ENCODE results near the gene POLR2L.

Gene POLR2L

DNA sequence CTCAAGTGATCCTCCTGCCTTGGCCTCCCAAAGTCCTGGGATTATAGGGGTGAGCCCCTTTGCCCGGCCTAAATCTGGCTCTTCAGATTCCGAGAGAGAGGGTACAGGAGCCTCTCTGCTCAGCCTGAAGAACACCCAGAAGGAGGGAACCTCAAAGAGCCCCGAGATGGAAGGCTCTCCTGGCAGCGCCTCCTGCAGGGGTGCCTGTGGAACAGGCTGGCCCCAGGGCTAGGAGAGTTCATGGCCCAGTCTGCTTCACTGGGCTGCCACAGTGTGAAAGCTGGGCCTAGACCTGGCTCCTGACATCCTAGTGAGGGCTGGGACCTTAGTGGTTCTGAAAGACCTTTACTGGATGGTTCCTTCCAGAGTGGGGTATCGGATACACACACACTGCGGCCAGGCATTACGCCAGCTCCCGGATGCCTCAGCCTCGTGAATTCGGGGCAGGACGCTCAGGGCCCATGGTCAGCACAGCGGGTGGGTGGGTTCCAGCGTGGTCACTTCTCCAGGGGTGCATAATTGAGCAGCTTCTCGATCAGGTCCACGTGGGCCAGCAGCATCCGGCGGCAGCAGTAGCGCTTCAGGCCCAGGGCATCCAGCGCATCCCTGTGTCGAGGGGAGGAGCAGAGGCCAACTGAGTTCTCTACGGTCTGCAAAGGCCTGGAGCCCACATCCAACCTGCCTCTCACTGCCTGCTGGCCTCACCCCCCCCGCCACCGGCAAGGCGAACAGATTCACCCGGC, 2.3 kb downstream of the POLR2L start:
- no peak for DNase-seq (ENCODE audit: low read depth in 2 of 3, low spot score in 1 of 3)

DNA sequence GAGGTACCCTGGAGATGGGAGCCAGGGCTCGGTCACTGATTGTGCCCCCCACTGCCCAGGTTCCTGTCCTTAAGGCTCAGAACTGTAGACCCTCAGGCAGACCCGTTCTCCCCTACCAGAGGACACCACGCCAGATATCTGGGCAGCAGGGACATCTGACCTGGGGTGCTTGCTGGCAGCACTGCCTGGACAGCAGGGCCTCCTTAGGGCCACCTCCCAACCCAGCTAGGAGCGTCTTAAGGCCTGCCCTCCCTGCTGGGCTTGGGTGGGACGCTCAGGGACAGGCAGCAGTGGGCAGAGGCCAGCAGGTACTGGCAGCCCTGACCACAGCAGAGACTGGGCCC, 3.1 kb downstream of the POLR2L start:
- no peak for DNase-seq (ENCODE audit: low read depth in 2 of 3, low spot score in 1 of 3)

DNA sequence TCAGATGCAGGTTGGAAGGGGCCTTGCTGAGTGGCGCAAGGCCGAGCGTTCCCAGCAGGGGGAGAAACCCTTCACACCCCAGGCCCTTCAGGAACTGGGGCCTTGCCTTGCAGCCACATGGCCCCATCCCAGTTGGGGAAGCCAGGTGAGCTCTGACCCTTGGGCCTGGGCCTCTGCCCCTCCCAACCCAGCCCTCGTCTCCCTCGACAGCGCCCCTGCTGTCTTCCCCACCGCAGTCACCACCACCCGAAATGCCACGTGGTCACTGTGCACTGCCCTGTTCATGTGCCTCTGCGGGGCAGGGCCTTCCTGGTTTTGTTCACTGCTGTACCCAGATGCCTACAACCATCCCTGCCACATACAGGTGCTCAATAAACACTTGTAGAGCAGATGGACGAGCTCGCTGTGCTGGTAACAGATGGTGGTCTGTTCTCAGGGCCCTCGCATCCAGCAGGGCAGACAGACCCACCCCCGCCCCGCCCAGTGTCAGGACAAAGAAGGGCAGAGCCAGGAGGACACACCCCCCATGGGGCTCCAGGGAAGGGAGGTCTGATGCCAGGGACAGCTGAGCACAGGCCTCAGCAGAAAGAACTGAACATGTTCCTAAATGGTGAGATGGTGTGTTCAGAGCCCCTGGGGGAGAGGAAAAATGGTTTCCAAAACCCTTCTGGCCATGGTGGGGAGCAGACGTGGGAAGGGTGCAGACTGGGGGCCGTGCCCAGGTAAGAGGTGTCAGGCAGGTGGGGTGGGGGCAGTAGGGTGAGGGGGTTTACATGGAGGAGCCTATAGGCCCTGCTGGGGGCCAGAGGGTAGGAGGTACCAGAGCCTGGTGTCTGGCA, 3.7 kb downstream of the POLR2L start:
- no peak for DNase-seq (ENCODE audit: low read depth in 2 of 3, low spot score in 1 of 3)

DNA sequence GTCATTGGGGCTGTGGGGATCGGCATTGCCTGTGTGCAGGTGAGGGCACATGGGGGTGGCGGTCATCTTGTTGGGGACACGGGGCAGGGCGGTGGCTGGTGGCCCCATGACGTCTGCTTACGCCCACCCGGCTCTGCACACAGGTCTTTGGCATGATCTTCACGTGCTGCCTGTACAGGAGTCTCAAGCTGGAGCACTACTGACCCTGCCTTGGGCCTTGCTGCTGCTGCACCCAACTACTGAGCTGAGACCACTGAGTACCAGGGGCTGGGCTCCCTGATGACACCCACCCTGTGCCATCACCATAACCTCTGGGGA, 4.4 kb downstream of the POLR2L start:
- DNase-seq (ENCODE audit: low read depth in 2 of 3, low spot score in 1 of 3), result no peak

DNA sequence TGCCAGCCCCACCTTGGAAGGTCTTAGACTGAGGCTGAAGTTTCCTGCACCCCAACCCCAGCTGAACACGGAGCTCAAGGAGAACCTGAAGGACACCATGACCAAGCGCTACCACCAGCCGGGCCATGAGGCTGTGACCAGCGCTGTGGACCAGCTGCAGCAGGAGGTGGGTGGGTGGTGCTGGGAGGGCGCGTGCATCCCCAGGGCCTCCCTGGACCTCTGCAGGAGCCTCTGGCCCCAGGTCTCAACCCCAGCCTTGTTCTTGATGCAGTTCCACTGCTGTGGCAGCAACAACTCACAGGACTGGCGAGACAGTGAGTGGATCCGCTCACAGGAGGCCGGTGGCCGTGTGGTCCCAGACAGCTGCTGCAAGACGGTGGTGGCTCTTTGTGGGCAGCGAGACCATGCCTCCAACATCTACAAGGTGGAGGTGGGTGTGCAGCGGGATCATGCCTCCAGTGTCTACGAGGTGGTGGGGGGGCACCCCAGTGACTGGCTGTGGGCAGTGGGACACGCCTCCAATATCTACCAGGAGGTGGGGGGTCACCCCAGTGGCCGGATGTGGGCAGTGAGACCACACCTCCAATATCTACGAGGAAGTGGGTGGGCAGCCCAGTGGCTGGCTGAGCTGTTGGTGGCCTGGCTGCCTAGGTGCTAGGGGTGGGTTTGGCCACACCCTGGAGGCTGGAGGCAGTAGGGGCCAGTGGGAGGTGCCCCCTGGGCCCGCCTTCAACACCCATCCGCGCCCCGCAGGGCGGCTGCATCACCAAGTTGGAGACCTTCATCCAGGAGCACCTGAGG, 4.9 kb downstream of the POLR2L start:
- no peak for DNase-seq (ENCODE audit: low read depth in 2 of 3, low spot score in 1 of 3)

DNA sequence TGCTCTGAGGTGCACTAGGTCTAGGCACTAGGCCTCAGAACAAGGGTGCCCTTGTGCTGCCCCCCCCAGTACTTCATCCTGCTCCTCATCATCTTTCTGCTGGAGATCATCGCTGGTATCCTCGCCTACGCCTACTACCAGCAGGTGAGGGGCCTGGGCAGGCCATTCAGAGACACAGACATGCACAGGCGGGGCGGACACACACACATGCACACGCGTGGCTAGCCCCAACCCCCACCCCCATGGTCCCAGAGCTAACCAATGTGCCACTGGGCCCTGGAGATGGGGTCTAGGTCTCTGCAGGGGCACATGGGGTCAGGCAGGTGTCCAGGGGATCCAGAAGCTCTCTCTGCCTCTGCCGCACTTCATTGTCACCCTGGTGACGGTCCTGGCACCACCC, 5.6 kb downstream of the POLR2L start:
- no peak for DNase-seq (ENCODE audit: low read depth in 2 of 3, low spot score in 1 of 3)

DNA sequence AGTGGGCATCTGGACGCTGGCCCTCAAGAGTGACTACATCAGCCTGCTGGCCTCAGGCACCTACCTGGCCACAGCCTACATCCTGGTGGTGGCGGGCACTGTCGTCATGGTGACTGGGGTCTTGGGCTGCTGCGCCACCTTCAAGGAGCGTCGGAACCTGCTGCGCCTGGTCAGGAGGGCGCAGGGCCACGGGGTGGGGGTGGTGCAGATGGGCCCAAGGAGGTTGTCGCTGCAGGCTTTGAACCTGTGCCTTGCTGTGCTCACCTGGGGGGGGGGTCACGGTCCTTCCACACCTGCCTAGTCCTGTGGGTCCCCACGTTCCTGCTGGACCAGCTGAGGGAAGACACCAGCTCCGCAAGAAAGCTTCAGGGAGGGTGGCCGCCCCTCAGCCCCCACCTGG, 6.1 kb downstream of the POLR2L start:
- DNase-seq (ENCODE audit: low read depth in 2 of 3, low spot score in 1 of 3), result no peak

DNA sequence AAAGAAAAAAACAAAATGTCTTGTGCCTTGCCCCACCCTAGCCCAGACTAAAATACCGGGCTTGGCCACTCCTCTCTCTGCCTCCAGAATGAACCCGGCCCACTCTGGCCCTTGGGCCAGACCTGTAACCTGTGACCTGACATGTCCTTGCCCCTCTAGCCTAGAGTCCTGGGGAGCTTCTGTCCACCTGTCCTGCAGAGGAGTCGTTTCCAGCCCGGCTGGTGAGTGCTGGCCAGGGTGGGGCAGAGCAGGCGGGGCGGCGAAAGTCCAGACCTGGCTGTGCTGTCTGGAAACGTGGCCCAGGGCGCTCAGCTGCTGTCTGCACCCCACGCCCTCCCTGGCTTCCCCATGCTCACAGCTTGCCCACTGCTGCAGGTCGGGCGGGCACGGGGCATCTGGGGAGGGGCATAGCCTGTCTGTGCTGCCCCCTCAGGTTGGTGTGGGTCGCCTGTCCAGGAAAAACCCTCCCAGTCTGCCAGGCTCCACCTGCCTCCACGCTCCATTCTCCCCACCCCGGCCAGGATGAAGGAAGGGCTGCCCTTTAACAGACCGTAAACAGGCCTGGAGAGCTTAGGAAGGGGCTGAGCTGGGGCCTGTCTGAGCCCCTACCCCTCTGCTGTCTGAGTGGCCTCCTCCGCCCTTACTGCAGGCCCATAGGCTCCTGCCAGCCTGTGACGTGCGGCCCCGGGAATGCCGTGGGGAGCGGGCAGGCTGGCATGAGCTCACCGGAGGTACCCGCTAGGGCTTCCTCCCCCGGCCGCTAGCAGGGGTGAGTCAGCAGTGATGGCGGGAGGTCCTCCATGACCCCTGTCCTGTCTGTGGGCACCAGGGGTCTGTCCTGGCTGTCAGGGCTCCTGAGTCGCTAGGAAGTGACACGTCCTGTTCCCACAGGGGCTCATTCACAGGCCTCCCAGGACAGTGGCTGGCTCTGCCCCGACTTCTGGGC, 7.7 kb downstream of the POLR2L start:
- DNase-seq (ENCODE audit: low read depth in 2 of 3, low spot score in 1 of 3), result no peak

DNA sequence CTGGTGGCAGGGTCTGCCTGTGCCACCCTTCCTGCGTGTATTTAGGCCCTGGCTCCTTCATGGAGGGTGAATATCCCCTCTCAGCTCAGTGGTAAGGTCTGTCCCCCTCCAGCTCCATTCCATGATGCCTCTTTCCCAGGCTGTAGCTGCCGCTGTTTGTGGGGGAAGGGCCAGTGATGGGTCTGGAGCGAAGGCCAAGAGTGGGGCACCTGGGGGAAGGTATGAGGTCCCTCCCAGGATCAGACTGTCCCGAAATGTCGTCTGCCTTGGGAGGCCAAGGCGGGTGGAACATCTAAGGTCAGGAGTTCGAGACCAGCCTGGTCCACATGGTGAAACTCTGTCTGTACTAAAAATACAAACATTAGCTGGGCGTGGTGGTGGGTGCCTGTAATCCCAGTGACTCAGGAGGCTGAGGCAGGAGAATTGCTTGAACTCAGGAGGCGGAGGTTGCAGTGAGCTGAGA, 8.4 kb downstream of the POLR2L start:
- no peak for DNase-seq (ENCODE audit: low read depth in 2 of 3, low spot score in 1 of 3)

DNA sequence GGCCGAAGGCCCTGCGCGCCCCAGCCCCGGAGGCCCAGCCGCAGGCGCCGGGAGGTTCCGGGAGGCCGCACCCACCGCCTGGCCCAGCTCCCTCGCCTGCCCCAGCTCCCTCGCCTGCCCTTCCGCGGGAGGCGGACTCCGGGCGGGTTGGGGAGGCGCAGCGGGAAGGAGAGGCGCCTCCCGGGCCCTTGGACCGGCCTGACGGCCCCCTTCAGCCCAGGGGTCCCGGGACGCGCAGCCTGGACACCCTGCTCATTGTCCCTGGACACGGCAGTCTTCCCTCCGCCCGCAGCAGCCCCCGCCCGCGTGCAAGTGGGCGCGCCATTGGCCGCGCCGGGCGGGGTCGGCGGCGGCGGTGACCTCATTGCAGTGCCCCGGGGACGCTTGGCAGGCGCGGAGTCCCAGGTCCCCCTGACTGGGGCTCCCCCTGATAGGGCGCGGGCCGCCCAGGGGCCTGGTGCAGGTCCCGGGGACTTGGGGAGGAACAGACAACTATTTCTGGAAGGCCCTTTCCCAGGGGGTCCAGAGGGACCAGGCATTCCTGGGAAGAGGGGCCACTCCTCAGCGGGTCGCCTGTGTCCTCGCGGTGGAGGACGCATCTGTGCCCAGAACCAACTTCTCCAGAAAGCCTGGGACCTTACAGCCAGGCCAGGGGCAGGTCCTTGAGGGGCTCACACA, 9.1 kb downstream of the POLR2L start:
- DNase-seq (ENCODE audit: low read depth in 2 of 3, low spot score in 1 of 3), result no peak

DNA sequence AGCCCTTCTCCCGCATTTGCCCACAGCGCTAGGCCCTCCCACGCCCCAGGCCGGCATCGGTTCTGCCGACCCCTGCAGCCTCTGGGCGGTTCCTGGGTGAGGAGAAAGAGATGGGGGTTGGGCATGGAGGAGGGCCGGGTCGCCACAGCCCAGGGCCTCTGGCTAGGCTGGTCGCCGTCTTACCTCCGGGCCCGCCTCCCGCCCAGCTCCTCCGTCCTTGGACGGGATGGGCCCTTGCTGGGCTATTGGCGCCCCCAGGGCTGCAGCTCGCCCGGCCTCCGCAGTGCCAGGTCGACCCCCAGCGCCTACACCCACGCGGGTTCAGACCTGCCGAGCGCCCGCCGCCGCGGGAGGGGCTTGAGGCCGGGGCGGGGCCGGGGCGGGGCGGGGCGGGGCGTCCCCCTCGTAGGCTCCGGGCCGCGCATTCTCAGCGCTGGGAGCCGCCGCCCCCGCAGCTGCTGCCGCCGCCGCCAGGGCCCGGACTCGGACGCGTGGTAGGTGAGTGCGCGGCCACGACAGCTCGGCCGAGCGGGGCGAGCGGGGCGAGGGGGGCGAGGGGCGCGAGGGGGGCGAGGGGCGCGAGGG, 9.7 kb downstream of the POLR2L start, which contains the start of gene CD151:
Gene CD151 (plus strand): TSS at position 424 of the 585 bp plus-strand sequence. CDS start 3,118 bp downstream, outside the sequence.
- DNase-seq (ENCODE audit: low read depth in 2 of 3, low spot score in 1 of 3), result no peak

DNA sequence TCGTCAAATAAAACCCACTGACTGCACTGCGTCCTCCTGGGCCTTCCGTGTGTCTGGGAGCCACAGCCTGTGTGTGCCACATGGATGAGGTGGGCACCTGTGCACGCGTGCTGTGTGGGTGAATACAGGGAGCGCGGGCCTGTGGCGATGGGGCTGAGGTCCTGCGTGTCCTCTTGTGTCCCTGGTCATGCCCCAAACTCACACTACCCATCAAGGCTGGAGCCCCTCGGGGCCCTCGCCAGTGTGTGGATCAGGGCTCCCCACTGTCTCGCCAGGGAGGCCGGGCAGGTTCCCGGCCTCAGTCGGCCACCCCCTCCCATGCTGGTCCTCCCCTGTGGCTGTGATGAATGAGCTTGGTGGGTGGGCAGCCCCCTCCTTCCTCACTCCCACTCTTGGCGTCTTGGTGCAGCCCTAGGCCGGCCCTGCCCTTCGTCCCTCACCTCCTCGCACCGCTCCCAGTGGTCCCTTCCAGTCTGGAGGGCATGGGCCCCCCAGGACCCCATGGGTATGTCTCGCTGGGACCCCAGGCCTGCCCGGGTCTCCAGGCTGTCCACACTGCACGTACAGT, 10.3 kb downstream of the POLR2L start:
- no peak for DNase-seq (ENCODE audit: low read depth in 2 of 3, low spot score in 1 of 3)

DNA sequence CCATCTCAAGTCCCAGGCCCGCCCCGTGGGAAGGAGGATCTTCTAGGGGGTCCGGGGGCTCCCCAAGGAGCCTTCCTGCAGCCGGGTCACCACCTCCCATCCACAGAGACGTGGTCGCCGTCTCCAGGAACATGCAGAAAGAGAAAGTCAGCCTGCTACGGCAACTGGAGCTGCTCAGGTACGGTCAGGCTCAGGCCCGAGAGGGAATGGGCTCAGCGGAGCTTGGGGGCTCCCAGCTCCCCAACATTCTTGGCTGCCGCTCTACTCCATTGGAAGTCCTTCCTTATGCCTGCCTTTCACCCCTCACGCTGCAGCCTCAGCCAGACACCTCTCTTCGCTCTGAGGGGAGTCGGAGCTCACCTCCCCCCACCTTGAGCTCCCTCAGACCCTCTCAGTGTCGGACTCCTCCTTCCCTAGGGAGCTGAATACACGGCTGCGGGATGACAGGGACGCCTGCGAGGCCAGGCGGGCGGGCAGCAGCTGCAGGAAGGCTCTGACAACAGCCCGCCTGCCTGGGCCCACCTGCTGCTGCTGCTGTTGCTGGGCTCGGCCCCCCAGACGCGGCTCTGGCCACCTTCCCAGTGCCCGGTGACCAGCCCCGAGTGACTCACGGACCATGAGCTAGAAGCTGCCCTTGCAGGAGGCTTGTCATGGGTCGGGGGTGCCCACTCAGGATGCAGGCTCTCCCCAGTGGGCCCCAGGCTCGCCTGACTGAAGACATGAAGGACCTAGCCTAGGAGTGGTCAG, 11.0 kb downstream of the POLR2L start:
- no peak for DNase-seq (ENCODE audit: low read depth in 2 of 3, low spot score in 1 of 3)

DNA sequence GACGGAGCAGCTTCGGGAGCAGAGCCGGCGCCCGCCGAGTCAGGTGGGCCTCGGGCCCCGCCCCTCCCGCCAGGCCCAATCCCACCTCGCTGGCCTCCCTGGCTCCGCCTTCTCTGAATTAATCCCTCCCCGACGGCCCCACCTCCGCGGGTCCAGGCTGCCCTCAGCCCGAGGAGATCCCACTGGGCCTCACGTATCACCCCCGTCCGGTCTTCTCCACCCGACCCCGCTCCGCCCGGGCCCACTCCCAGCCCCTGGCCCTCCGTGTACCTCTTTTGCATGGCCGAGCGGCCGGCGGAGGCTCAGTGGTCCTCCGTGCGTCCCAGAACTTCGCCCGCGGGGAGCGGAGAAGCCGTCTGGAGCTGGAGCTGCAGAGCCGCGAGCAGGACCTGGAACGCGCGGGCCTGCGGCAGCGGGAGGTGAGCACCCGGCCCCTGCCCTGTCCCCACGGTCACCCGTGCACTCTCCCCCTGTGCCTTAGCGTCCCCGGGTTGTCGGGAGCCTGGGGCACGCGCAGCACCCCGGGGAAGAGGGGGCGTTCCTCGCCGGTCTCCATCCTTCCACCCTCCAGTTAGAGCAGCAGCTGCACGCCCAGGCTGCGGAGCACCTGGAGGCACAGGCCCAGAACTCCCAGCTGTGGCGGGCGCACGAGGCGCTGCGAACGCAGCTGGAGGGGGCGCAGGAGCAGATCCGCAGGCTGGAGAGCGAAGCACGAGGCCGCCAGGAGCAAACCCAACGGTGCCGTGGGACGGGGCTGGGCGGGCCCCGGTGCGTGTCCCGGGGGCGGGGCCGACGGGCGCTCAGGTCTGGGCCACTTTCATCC, 11.8 kb downstream of the POLR2L start:
- no peak for DNase-seq (ENCODE audit: low read depth in 2 of 3, low spot score in 1 of 3)

DNA sequence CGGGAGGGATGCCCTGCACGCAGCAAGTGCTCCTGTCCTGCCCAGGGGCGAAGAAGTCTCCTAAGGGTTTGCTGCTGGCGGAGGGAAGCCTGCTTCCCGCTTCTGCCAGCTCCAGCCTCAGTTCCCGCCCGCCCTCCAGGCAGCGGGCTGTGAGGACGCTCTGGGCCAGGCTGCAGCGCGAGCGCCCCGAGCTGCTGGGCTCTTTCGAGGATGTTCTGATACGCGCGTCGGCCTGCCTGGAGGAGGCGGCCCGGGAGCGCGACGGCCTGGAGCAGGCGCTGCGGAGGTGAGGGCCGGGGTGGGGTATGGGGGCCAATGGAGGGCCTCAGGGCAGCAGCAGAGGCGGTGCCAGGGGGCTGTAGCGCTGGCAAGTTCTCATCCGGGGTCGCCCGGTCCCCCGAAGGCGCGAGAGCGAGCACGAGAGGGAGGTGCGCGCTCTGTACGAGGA, 12.5 kb downstream of the POLR2L start:
- no peak for DNase-seq (ENCODE audit: low read depth in 2 of 3, low spot score in 1 of 3)

DNA sequence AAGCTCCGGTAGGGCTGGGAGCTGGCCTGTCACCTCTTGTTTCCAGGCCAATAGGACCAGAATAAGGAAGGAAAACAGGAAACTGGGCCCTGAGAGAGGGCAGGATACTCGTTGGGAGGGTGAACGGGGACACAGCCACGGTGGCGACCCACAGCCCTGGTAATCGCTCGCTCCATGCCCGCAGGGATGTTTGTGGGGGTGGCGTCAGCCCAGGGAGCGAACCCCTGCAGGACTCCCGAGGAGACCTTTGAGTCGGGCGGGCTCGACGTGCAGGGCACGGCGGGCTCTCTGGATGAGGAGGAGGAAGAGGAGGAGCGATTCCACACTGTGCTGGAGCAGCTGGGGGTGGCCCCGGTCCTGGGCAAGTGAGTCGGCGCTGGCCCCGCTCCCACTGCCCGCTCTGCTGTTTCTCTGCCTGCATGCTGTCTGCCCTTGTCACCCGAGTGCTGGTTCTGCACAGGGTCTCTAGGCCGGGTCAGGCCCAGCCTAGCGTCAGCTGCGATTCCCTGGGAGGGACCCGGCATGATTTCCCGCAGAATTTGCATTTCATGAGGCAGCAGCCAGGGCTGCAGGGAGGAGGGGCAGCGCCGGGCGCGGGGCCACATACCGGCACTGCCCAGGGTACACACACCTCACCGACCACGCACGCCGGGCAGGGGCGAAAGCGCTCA, 13.0 kb downstream of the POLR2L start:
- DNase-seq (ENCODE audit: low read depth in 2 of 3, low spot score in 1 of 3), result no peak

DNA sequence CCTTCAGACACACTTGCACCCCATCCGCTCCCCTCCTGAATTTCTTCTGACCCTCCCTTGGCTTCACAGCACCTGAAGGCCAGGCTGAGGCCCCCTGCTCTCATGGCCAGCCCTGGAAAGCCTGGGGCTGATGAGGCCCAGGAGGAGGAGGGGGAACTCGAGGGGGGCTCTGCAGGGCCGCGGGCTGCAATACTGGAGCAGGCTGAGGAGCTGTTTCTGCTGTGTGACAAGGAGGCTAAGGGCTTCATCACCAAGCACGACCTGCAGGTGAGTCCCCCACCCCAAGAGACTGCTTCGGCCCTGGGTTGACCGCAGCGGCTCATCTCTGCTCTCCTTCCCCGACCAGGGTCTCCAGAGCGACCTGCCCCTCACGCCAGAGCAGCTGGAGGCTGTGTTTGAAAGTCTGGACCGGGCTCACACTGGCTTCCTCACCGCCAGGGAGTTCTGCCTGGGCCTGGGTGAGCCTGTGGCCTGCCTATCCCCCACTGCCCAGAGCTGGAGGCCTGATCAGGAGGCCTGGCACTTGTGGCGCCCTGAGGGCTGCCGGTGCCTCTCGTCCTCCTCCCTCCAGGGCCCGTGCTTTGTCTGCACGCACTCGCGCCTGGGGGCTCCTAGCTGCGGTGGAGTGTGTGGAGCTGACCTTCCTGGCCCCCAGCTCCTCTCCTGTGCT, 13.7 kb downstream of the POLR2L start:
- no peak for DNase-seq (ENCODE audit: low read depth in 2 of 3, low spot score in 1 of 3)

Measured in stimulated activated CD4-positive, alpha-beta T cell treated with anti-CD3 and anti-CD28 coated beads, Interleukin-12 subunit alpha, Interleukin-12 subunit beta, amount 100 ng/mL, for 48 hours (primary cell).